Endothelial cell of umbilical vein (primary cell): ENCODE measurements around the gene EXOC6B. TPM values are rescaled to one million over a fixed set of nuclear protein-coding genes. Genes with fewer than 3 reads are reported as not detected.

ENCODE experiments used
- BruUV-seq: library from RNA; stranded (reverse); fragments of 400-500 nt; replicated peaks from 2 replicates; lab custom pipeline; 2021; lab: Mats Ljungman, UMichigan
- CTCF ChIA-PET: fragments of 300-600, 350-600 bp; sonication (Branson Sonifier 250); formaldehyde crosslinking; loops from one replicate; lab custom pipeline; 2021; ENCODE audit warnings: antibody characterized with exemption, inconsistent platforms; lab: Charles Lee
- POLR2A ChIA-PET: fragments of 300-600, 350-600 bp; sonication (Branson Sonifier 250); formaldehyde crosslinking; loops from one replicate; lab custom pipeline; 2021; ENCODE audit warnings: antibody characterized with exemption, inconsistent platforms; lab: Charles Lee
- DNase-seq: peaks from one replicate; pipeline ENCODE4 v3.0.0-alpha.2; 2011; ENCODE audit warnings: low read depth, low spot score
- FAIRE-seq: peaks from 2 replicates; lab custom pipeline; 2011; peaks lifted over from hg19 to GRCh38; lab: Jason Lieb, UNC
- H2AFZ ChIP-seq: 2 replicates; pipeline ENCODE4 v1.6.0; 2012; ENCODE audit warnings: low read depth, low read length, control low read depth, inconsistent platforms
- H3K27ac ChIP-seq: 2 replicates; pipeline ENCODE4 v1.5.1; 2011; ENCODE audit warnings: low read depth, mild to moderate bottlenecking, control low read depth, low read length, moderate library complexity; ENCODE audit not compliant: insufficient read depth
- H3K27me3 ChIP-seq, 2 experiments: 2 replicates each; pipeline versions ENCODE4 v1.6.0 to v1.6.1; 2011; ENCODE audit warnings: low read length in 2 of 2, mixed read lengths in 1 of 2; ENCODE audit not compliant: control insufficient read depth in 2 of 2, insufficient read depth in 2 of 2
- H3K36me3 ChIP-seq, 2 experiments: 2 replicates in 1 of 2; 3 replicates in 1 of 2; pipeline ENCODE4 v1.5.1; 2011; ENCODE audit warnings: low read length in 2 of 2, mild to moderate bottlenecking in 1 of 2, moderate library complexity in 1 of 2; ENCODE audit not compliant: control insufficient read depth in 2 of 2, insufficient read depth in 2 of 2; ENCODE audit errors: extremely low read depth in 1 of 2
- H3K4me1 ChIP-seq: 3 replicates; pipeline ENCODE4 v1.5.1; 2011; ENCODE audit warnings: mild to moderate bottlenecking, low read length; ENCODE audit not compliant: control insufficient read depth, insufficient read depth; ENCODE audit errors: extremely low read depth
- H3K4me2 ChIP-seq: 2 replicates; pipeline ENCODE4 v1.6.1; 2011; ENCODE audit warnings: low read length, control low read depth, mixed read lengths; ENCODE audit not compliant: insufficient read depth
- H3K4me3 ChIP-seq, 3 experiments: fragments of 200-600 bp in 1 of 3; sonication (generic), shearing (Covaris generic) in 1 of 3; replicated peaks in 1 of 3; 2 replicates each; pipeline ENCODE4 v1.5.1; 2011 to 2016; ENCODE audit warnings: control low read depth in 3 of 3, low read length in 3 of 3, mild to moderate bottlenecking in 2 of 3, inconsistent platforms in 1 of 3, low read depth in 1 of 3, moderate library complexity in 1 of 3; ENCODE audit not compliant: insufficient read depth in 1 of 3
- H3K79me2 ChIP-seq: 2 replicates; pipeline ENCODE4 v1.6.0; 2012; ENCODE audit warnings: low read length, inconsistent platforms; ENCODE audit not compliant: control insufficient read depth, insufficient read depth
- H3K9ac ChIP-seq: replicated peaks from 2 replicates; pipeline ENCODE3; 2011; ENCODE audit warnings: low read length, control low read depth; ENCODE audit not compliant: insufficient read depth; ENCODE audit errors: extremely low read depth
- H3K9me1 ChIP-seq: replicated peaks from 3 replicates; pipeline ENCODE4 v1.6.0; 2011; ENCODE audit warnings: mild to moderate bottlenecking, low read length; ENCODE audit not compliant: control insufficient read depth, insufficient read depth; ENCODE audit errors: extremely low read depth
- H3K9me3 ChIP-seq: replicated peaks from 2 replicates; pipeline ENCODE4 v1.5.1; 2012; ENCODE audit warnings: low read length, inconsistent platforms; ENCODE audit not compliant: control insufficient read depth, insufficient read depth
- H4K20me1 ChIP-seq: replicated peaks from 2 replicates; pipeline ENCODE3; 2011; ENCODE audit warnings: mild to moderate bottlenecking, low read length; ENCODE audit not compliant: control insufficient read depth, insufficient read depth; ENCODE audit errors: extremely low read depth
- CTCF ChIP-seq, 2 donors: IDR thresholded peaks; 1 replicate in 1 of 2; 2 replicates in 1 of 2; pipeline ENCODE4 v1.5.1; 2011; ENCODE audit warnings: low read length in 2 of 2, mild to moderate bottlenecking in 2 of 2, moderate library complexity in 2 of 2, control low read depth in 1 of 2, inconsistent platforms in 1 of 2, low read depth in 1 of 2; ENCODE audit not compliant: insufficient read depth in 1 of 2; ENCODE audit errors: extremely low read depth in 1 of 2
- EZH2 ChIP-seq: IDR thresholded peaks from 2 replicates; pipeline ENCODE4 v1.6.1; 2012; ENCODE audit warnings: borderline replicate concordance, low read depth, mild to moderate bottlenecking, moderate library complexity, low read length, inconsistent platforms; ENCODE audit not compliant: severe bottlenecking
- FOS ChIP-seq: IDR thresholded peaks from 2 replicates; pipeline ENCODE4 v1.6.1; 2011; ENCODE audit warnings: mild to moderate bottlenecking, low read length, moderate library complexity, borderline replicate concordance; ENCODE audit not compliant: insufficient read depth
- GATA2 ChIP-seq: IDR thresholded peaks from 2 replicates; pipeline ENCODE4 v1.7.0; 2011; ENCODE audit warnings: low read depth, mild to moderate bottlenecking, moderate library complexity, mixed read lengths, low read length; ENCODE audit not compliant: insufficient read length, insufficient read depth
- JUN ChIP-seq: IDR thresholded peaks from 2 replicates; pipeline ENCODE4 v1.6.1; 2011; ENCODE audit warnings: borderline replicate concordance, low read depth; ENCODE audit not compliant: insufficient read length, insufficient read depth
- MAX ChIP-seq: IDR thresholded peaks from 2 replicates; pipeline ENCODE4 v1.6.1; 2011; ENCODE audit not compliant: insufficient read depth, insufficient read length
- MYC ChIP-seq: IDR thresholded peaks from one replicate; pipeline ENCODE4 v1.6.1; 2011; ENCODE audit warnings: mild to moderate bottlenecking, low read depth, low read length
- POLR2A ChIP-seq: IDR thresholded peaks from 2 replicates; pipeline ENCODE4 v1.6.1; 2012; ENCODE audit warnings: low read depth, mild to moderate bottlenecking, control low read depth, low read length
- POLR2AphosphoS5 ChIP-seq: IDR thresholded peaks from 2 replicates; pipeline ENCODE4 v1.6.1; 2012; ENCODE audit warnings: low read depth, mild to moderate bottlenecking, control low read depth, low read length, moderate library complexity; ENCODE audit not compliant: insufficient read depth
- dilution Hi-C: fragments of 300-500 bp; cut with MboI; formaldehyde crosslinking; loops from one replicate; pipeline ENCODE4 v1.15.0; 2019; ENCODE audit warnings: low sequenced_read_pairs; ENCODE audit not compliant: extremely low pct_ligation_motif_present
- intact Hi-C: fragments of 100-400 bp; cut with micrococcal nuclease; formaldehyde crosslinking; loops from one replicate; pipeline ENCODE4 v1.10.0; 2022
- polyA plus RNA-seq, 4 experiments: library from polyadenylated mRNA; depleted of rRNA in 3 of 4; stranded (reverse) in 3 of 4; unstranded in 1 of 4; fragments of >200 nt; gene quantifications; 2 replicates each; pipeline versions ENCODE4 v1.2.1 to v1.2.3, GENCODE V29; 2011 to 2012; ENCODE audit warnings: missing spikeins in 1 of 4
- total RNA-seq: library from RNA; stranded (reverse); gene quantifications from 2 replicates; pipeline ENCODE4 v1.2.3, GENCODE V29; 2021

Gene EXOC6B
- total and polyA plus RNA-seq, 2 donors (not counting 3 experiments of a cell fraction or from before 2014, with no cell fraction given), result 10.8 to 34.8 TPM

GRCh38 chr2:72233211-72233610 lies 592.6 kb downstream of the EXOC6B start:
- H3K4me2 ChIP-seq, result no peak overlapping the region
- no peak overlapping the region for H3K9ac ChIP-seq
- DNase-seq (no peak), FAIRE-seq (no peak)
- no peak overlapping the region for H3K27ac ChIP-seq
- no peaks in the 10 kb centered on the region for H3K36me3 ChIP-seq
- CTCF ChIA-PET, result interaction anchor here (0.7 kb wide), 1 partner anchor 13 kb away, joined by 3 read pairs; no protein-coding TSS in a partner anchor
- no TSS peak for BruUV-seq
- no peaks in the 10 kb centered on the region for H3K27me3 ChIP-seq
- TF ChIP-seq JUN (no peak), POLR2AphosphoS5 (no peak), MYC (no peak), MAX (no peak), CTCF (IDR thresholded peaks at IDR 0.05; ENCODE audit: extremely low read depth in 1 of 2, insufficient read depth in 1 of 2, low read depth in 1 of 2, low read length in 2 of 2) (no peak), POLR2A (no peak), EZH2 (no peak), GATA2 (no peak), FOS (no peak)
- intact Hi-C loops, result no loop called here
- no peak overlapping the region for H2AFZ ChIP-seq
- H3K9me3 ChIP-seq, result no peaks in the 10 kb centered on the region
- no peaks in the 10 kb centered on the region for H4K20me1 ChIP-seq
- POLR2A ChIA-PET, result interaction anchor here (0.7 kb wide), 1 partner anchor 407 kb away, joined by 3 read pairs; no protein-coding TSS in a partner anchor
- no peak overlapping the region for H3K4me3 ChIP-seq
- H3K79me2 ChIP-seq, result no peaks in the 10 kb centered on the region
- peaks cover 8% of the 10 kb centered on the region for H3K4me1 ChIP-seq
- H3K9me1 ChIP-seq, result no peaks in the 10 kb centered on the region
- dilution Hi-C loops, result no loop called here
